HCT116 (cell line): ENCODE results near the gene MSMO1. TPM values are rescaled to one million over a fixed set of nuclear protein-coding genes. Genes with fewer than 3 reads are reported as not detected.
A peak's percentile ranks its signal among the peaks of the same experiment; 100 is the strongest.

Experiments used
- ATAC-seq: fragments of 200-7000 bp; cut with Tn5 transposase; 2 replicates; pipeline ENCODE4 v1.9.1; 2020; ENCODE audit warnings: mild to moderate bottlenecking, moderate library complexity
- BruUV-seq: library from RNA; stranded (reverse); fragments of 400-500 nt; replicated peaks from 2 replicates; lab custom pipeline; 2021; lab: Mats Ljungman, UMichigan
- CTCF ChIA-PET: fragments of 300-600 bp; sonication (Branson Sonifier 250); formaldehyde crosslinking; loops from one replicate; lab custom pipeline; 2021; ENCODE audit warnings: antibody characterized with exemption; lab: Charles Lee
- POLR2A ChIA-PET: fragments of 300-600, 350-600 bp; sonication (Branson Sonifier 250); formaldehyde crosslinking; loops from one replicate; lab custom pipeline; 2021; ENCODE audit warnings: antibody characterized with exemption; lab: Charles Lee
- RAD21 ChIA-PET, 2 experiments: fragments of 300-600 bp; sonication (Branson Sonifier 250); formaldehyde crosslinking; loops; one replicate each; lab custom pipeline; 2023; ENCODE audit warnings: low total read pairs in 2 of 2; ENCODE audit not compliant: uncharacterized antibody in 2 of 2, unreplicated experiment in 2 of 2, low non-redundant PET in 1 of 2; lab: Charles Lee
- DNase-seq: peaks from one replicate; pipeline ENCODE4 v3.0.0-alpha.2; 2010; ENCODE audit warnings: low read depth, low spot score
- H2AFZ ChIP-seq: fragments of 200-600 bp; shearing (Covaris generic), sonication (generic); 2 replicates; pipeline ENCODE4 v1.6.1; 2017; ENCODE audit warnings: low read depth, mixed run types, mixed read lengths, antibody characterized with exemption, low read length; ENCODE audit not compliant: poor library complexity, severe bottlenecking
- H3K27ac ChIP-seq: 2 replicates; pipeline ENCODE4 v1.5.1; 2012; ENCODE audit warnings: low read depth, low read length
- H3K27me3 ChIP-seq: fragments of 200-600 bp; sonication (generic); 2 replicates; pipeline ENCODE4 v1.6.1; 2016; ENCODE audit warnings: mixed run types, low read length, mixed read lengths; ENCODE audit not compliant: insufficient read depth
- H3K36me3 ChIP-seq, 2 experiments: fragments of 200-500 bp in 1 of 2; fragments of 200-600 bp in 1 of 2; sonication (Bioruptor generic) in 1 of 2; sonication (generic) in 1 of 2; 2 replicates each; pipeline versions ENCODE4 v1.5.1 to v1.6.1; 2014 to 2016; ENCODE audit warnings: low read length in 2 of 2, inconsistent platforms in 1 of 2, mixed read lengths in 1 of 2, mixed run types in 1 of 2; ENCODE audit not compliant: insufficient read depth in 2 of 2, control insufficient read depth in 1 of 2
- H3K4me1 ChIP-seq, 2 experiments: fragments of 200-600 bp in 1 of 2; sonication (generic) in 1 of 2; 2 replicates each; pipeline versions ENCODE4 v1.5.1 to v1.6.1; 2012 to 2017; ENCODE audit warnings: low read length in 2 of 2, inconsistent platforms in 1 of 2, mild to moderate bottlenecking in 1 of 2, mixed read lengths in 1 of 2, mixed run types in 1 of 2, moderate library complexity in 1 of 2; ENCODE audit not compliant: insufficient read depth in 2 of 2, control insufficient read depth in 1 of 2
- H3K4me2 ChIP-seq: fragments of 200-600 bp; sonication (generic); 2 replicates; pipeline ENCODE4 v1.6.1; 2017; ENCODE audit warnings: mixed run types, low read length, mixed read lengths
- H3K4me3 ChIP-seq, 2 experiments: fragments of 200-600 bp in 1 of 2; sonication (generic) in 1 of 2; replicated peaks in 1 of 2; 2 replicates each; pipeline ENCODE4 v1.5.1; 2011 to 2016; ENCODE audit warnings: low read length in 2 of 2, control low read depth in 1 of 2, low read depth in 1 of 2, mild to moderate bottlenecking in 1 of 2, mixed read lengths in 1 of 2, mixed run types in 1 of 2
- H3K79me2 ChIP-seq: fragments of 200-600 bp; sonication (generic); 2 replicates; pipeline ENCODE4 v1.6.1; 2017; ENCODE audit warnings: mild to moderate bottlenecking, mixed run types, low read length, moderate library complexity, mixed read lengths; ENCODE audit not compliant: insufficient read depth
- H3K9ac ChIP-seq: fragments of 200-600 bp; sonication (generic); 2 replicates; pipeline ENCODE4 v1.6.1; 2016; ENCODE audit warnings: low read length, mixed read lengths
- H3K9me2 ChIP-seq: fragments of 200-600 bp; sonication (generic), shearing (Covaris generic); 2 replicates; pipeline ENCODE4 v1.6.1; 2017; ENCODE audit warnings: mixed run types, mild to moderate bottlenecking, moderate library complexity; ENCODE audit not compliant: insufficient read depth
- H3K9me3 ChIP-seq, 2 experiments: fragments of 200-500 bp in 1 of 2; fragments of 200-600 bp in 1 of 2; sonication (Bioruptor generic) in 1 of 2; sonication (generic) in 1 of 2; 2 replicates each; pipeline ENCODE4 v1.6.1; 2014 to 2017; ENCODE audit warnings: low read length in 2 of 2, mixed read lengths in 2 of 2, inconsistent platforms in 1 of 2, low read depth in 1 of 2, mild to moderate bottlenecking in 1 of 2, mixed run types in 1 of 2, moderate library complexity in 1 of 2; ENCODE audit not compliant: control insufficient read depth in 1 of 2, insufficient read depth in 1 of 2
- H4K20me1 ChIP-seq: fragments of 200-600 bp; sonication (generic), shearing (Covaris generic); 2 replicates; pipeline ENCODE4 v1.6.1; 2017; ENCODE audit warnings: mixed run types, mild to moderate bottlenecking, moderate library complexity; ENCODE audit not compliant: insufficient read depth
- CEBPB ChIP-seq: IDR thresholded peaks from 2 replicates; pipeline ENCODE4 v1.6.1; 2012; ENCODE audit warnings: low read depth
- CTCF ChIP-seq, 3 experiments: fragments of 200-600 bp in 1 of 3; sonication (generic) in 1 of 3; IDR thresholded peaks in 2 of 3; conservative IDR thresholded peaks in 1 of 3; 2 replicates each; pipeline ENCODE4 v1.5.1; 2012 to 2017; ENCODE audit warnings: low read depth in 2 of 3, low read length in 2 of 3, antibody characterized with exemption in 1 of 3, borderline replicate concordance in 1 of 3, control low read depth in 1 of 3, mild to moderate bottlenecking in 1 of 3, mixed read lengths in 1 of 3, mixed run types in 1 of 3, moderate library complexity in 1 of 3; ENCODE audit not compliant: insufficient read depth in 1 of 3
- EZH2 ChIP-seq: fragments of 200-600 bp; sonication (generic); IDR thresholded peaks from 2 replicates; pipeline ENCODE4 v1.6.1; 2017; ENCODE audit warnings: antibody characterized with exemption, mixed run types
- RAD21 ChIP-seq: IDR thresholded peaks from 2 replicates; pipeline ENCODE4 v1.6.1; 2012; ENCODE audit warnings: low read depth, mild to moderate bottlenecking
- SRF ChIP-seq: IDR thresholded peaks from 2 replicates; pipeline ENCODE4 v1.6.1; 2012; ENCODE audit warnings: low read depth
- ZNF274 ChIP-seq: fragments of 200-500 bp; sonication (Bioruptor generic); IDR thresholded peaks from 2 replicates; pipeline ENCODE4 v1.6.1; 2014; ENCODE audit warnings: mild to moderate bottlenecking, low read depth, low read length, inconsistent platforms
- intact Hi-C: fragments of 100-400 bp; cut with micrococcal nuclease; formaldehyde crosslinking; loops from 2 replicates; pipeline ENCODE4 v1.10.0; 2022
- total RNA-seq: library from RNA; stranded (reverse); gene quantifications from one replicate; pipeline ENCODE4 v1.2.1, GENCODE V29; 2021; ENCODE audit not compliant: unreplicated experiment

The MSMO1 gene
- total RNA-seq, 1 experiment from 2014 or later: 54.5 TPM

- H3K9me2 ChIP-seq: no peaks in the 10 kb centered on the region
- no peaks in the 10 kb centered on the region for H3K79me2 ChIP-seq
- no peaks in the 10 kb centered on the region for H3K9me3 ChIP-seq
- H3K9ac ChIP-seq: no peak overlapping the region
- H3K4me3 ChIP-seq: no peak overlapping the region
- intact Hi-C loops: no loop called here
- H3K27me3 ChIP-seq: no peaks in the 10 kb centered on the region
- H3K36me3 ChIP-seq: no peaks in the 10 kb centered on the region
- H3K4me1 ChIP-seq: no peaks in the 10 kb centered on the region
- H3K27ac ChIP-seq: no peak overlapping the region
- ATAC-seq: no peak
- CTCF ChIA-PET: no interaction called here
- DNase-seq: no peak
- no TSS peak for BruUV-seq
- POLR2A ChIA-PET: no interaction called here
- no peak overlapping the region for H2AFZ ChIP-seq
- RAD21 ChIA-PET: no interaction called here
- H3K4me2 ChIP-seq: no peak overlapping the region
- no peaks in the 10 kb centered on the region for H4K20me1 ChIP-seq
- TF ChIP-seq RAD21 (no peak), CEBPB (peak; percentile 41; the same call in 1 of the 2 replicates)
Observed at GRCh38 chr4:165369522-165369921, 42.1 kb downstream of the MSMO1 start.

- Histone ChIP-seq H2AFZ (no peak overlapping the region), H3K27me3 (no peaks in the 10 kb centered on the region), H3K9ac (no peak overlapping the region), H3K4me3 (no peak overlapping the region), H3K27ac (no peak overlapping the region), H3K9me2 (no peaks in the 10 kb centered on the region), H3K79me2 (no peaks in the 10 kb centered on the region), H4K20me1 (no peaks in the 10 kb centered on the region), H3K4me2 (no peak overlapping the region), H3K9me3 (no peaks in the 10 kb centered on the region), H3K36me3 (no peaks in the 10 kb centered on the region), H3K4me1 (no peaks in the 10 kb centered on the region)
- intact Hi-C loops: no loop called here
- CTCF ChIA-PET: no interaction called here
- POLR2A ChIA-PET: no interaction called here
- DNase-seq (no peak), ATAC-seq (no peak)
- no TSS peak for BruUV-seq
- TF ChIP-seq CEBPB (no peak), EZH2 (no peak)
- RAD21 ChIA-PET: no interaction called here
Observed at GRCh38 chr4:165370530-165370929, 43.1 kb downstream of the MSMO1 start.

GRCh38 chr4:165375465-165375864 lies 48.0 kb downstream of the MSMO1 start:
- Histone ChIP-seq H3K9ac (no peak overlapping the region), H3K36me3 (no peaks in the 10 kb centered on the region), H3K4me2 (no peak overlapping the region), H3K4me1 (peaks cover 8 to 18% of the 10 kb centered on the region in 2 experiments; a peak in 3 of 4 replicates), H4K20me1 (no peaks in the 10 kb centered on the region), H2AFZ (no peak overlapping the region), H3K9me3 (no peaks in the 10 kb centered on the region), H3K79me2 (no peaks in the 10 kb centered on the region), H3K27ac (no peak overlapping the region), H3K4me3 (no peak overlapping the region), H3K9me2 (no peaks in the 10 kb centered on the region), H3K27me3 (no peaks in the 10 kb centered on the region)
- no TSS peak for BruUV-seq
- DNase-seq: no peak
- POLR2A ChIA-PET: no interaction called here
- CTCF ChIA-PET: no interaction called here
- no peak for ATAC-seq
- RAD21 ChIA-PET: no interaction called here
- intact Hi-C loops: no loop called here
- no peak for TF ChIP-seq ZNF274
- no peak for TF ChIP-seq CTCF (IDR thresholded peaks at IDR 0.05 in 2 of 3, conservative IDR thresholded peaks at IDR 0.05 in 1 of 3; ENCODE audit: borderline replicate concordance in 1 of 3, insufficient read depth in 1 of 3, low read depth in 2 of 3, low read length in 2 of 3)
- TF ChIP-seq SRF: no peak
